Fibroblast of lung (primary cell): ENCODE measurements around the gene CNTFR. TPM values are rescaled to one million over a fixed set of nuclear protein-coding genes. Genes with fewer than 3 reads are reported as not detected.

Experiments used
- DNase-seq, 2 donors: peaks; one replicate each; pipeline versions ENCODE4 v3.0.0 to v3.0.0-alpha.2; 2010; ENCODE audit warnings: low read depth in 2 of 2
- H2AFZ ChIP-seq: 2 replicates; pipeline ENCODE4 v1.5.1; 2012; ENCODE audit warnings: low read length, control low read depth, inconsistent platforms
- H3K27ac ChIP-seq: 2 replicates; pipeline ENCODE4 v1.5.1; 2011; ENCODE audit warnings: low read length, control low read depth; ENCODE audit not compliant: insufficient read depth
- H3K27me3 ChIP-seq: 2 replicates; pipeline ENCODE4 v1.5.1; 2011; ENCODE audit warnings: mild to moderate bottlenecking, low read length; ENCODE audit not compliant: control insufficient read depth, insufficient read depth
- H3K36me3 ChIP-seq: 2 replicates; pipeline ENCODE4 v1.5.1; 2011; ENCODE audit warnings: low read length; ENCODE audit not compliant: control insufficient read depth, insufficient read depth
- H3K4me1 ChIP-seq: 2 replicates; pipeline ENCODE4 v1.5.1; 2011; ENCODE audit warnings: low read length; ENCODE audit not compliant: control insufficient read depth, insufficient read depth; ENCODE audit errors: extremely low read depth
- H3K4me2 ChIP-seq: 2 replicates; pipeline ENCODE4 v1.5.1; 2011; ENCODE audit warnings: low read length, control low read depth; ENCODE audit not compliant: insufficient read depth; ENCODE audit errors: extremely low read depth
- H3K4me3 ChIP-seq, 4 experiments: fragments of 200-600 bp in 1 of 4; sonication (generic) in 1 of 4; replicated peaks in 1 of 4; 2 replicates each; pipeline ENCODE4 v1.5.1; 2011 to 2016; ENCODE audit warnings: low read length in 4 of 4, low read depth in 3 of 4, mild to moderate bottlenecking in 3 of 4, control low read depth in 2 of 4, inconsistent platforms in 1 of 4, mixed read lengths in 1 of 4; ENCODE audit not compliant: insufficient read depth in 1 of 4; ENCODE audit errors: control extremely low read depth in 1 of 4
- H3K79me2 ChIP-seq: 2 replicates; pipeline ENCODE4 v1.5.1; 2012; ENCODE audit warnings: mild to moderate bottlenecking, low read length, inconsistent platforms; ENCODE audit not compliant: control insufficient read depth, insufficient read depth
- H3K9ac ChIP-seq: 2 replicates; pipeline ENCODE4 v1.5.1; 2011; ENCODE audit warnings: mild to moderate bottlenecking, low read length, control low read depth; ENCODE audit not compliant: insufficient read depth
- H3K9me3 ChIP-seq: 2 replicates; pipeline ENCODE4 v1.5.1; 2012; ENCODE audit warnings: low read depth, low read length; ENCODE audit not compliant: control insufficient read depth, insufficient read depth
- H4K20me1 ChIP-seq: 2 replicates; pipeline ENCODE4 v1.5.1; 2011; ENCODE audit warnings: low read length; ENCODE audit not compliant: control insufficient read depth, insufficient read depth; ENCODE audit errors: extremely low read depth
- EZH2 ChIP-seq: IDR thresholded peaks from 2 replicates; pipeline ENCODE4 v1.5.1; 2012; ENCODE audit warnings: low read length, control low read depth, mild to moderate bottlenecking; ENCODE audit errors: missing control alignments
- polyA plus RNA-seq, 2 donors: library from polyadenylated mRNA; depleted of rRNA in 1 of 2; stranded (reverse) in 1 of 2; unstranded in 1 of 2; fragments of >200 nt; gene quantifications; 2 replicates each; pipeline ENCODE4 v1.2.1, GENCODE V29; 2011 to 2012; ENCODE audit warnings: missing spikeins in 1 of 2
- total RNA-seq: library from RNA; depleted of rRNA; stranded (reverse); fragments of >200 nt; gene quantifications from 2 replicates; pipeline ENCODE4 v1.2.1, GENCODE V29; 2014
- TF ChIP-seq, protein P1 (sequence below), 2 donors: IDR thresholded peaks in 1 of 2; conservative IDR thresholded peaks in 1 of 2; 1 replicate in 1 of 2; 2 replicates in 1 of 2; pipeline ENCODE4 v1.5.1; 2011 to 2012; ENCODE audit warnings: low read length in 2 of 2, control low read depth in 1 of 2, inconsistent platforms in 1 of 2, low read depth in 1 of 2, mild to moderate bottlenecking in 1 of 2

The CNTFR gene
- total and polyA plus RNA-seq, 2 donors (not counting 1 experiment from before 2014, with no cell fraction given), result not detected

DNA sequence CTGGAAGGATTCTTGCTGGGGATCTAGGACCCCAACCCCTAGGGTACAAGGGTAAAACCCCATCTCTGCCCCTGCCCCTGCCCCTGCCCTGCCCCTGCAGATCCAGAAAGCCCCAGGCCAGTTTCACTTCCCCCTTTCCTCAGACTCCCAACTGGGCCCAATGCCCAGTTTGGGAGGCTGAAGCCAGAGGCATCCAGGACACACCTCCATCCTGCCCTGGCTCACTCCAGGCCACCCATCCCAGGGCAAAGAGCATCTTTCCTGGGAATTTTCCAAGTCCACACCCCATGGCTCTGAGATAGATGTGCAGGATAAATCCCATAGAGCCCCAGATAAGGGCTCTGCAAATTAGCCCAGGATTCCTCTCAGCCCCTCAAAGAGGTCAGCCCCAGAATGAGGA, 17.4 kb downstream of the CNTFR start:
- H3K27me3 ChIP-seq, result peaks cover 17% of the 10 kb centered on the region
- no peaks in the 10 kb centered on the region for H3K79me2 ChIP-seq
- no peak overlapping the region for H2AFZ ChIP-seq
- H3K9ac ChIP-seq, result no peak overlapping the region
- H3K4me1 ChIP-seq, result no peaks in the 10 kb centered on the region
- H4K20me1 ChIP-seq, result no peaks in the 10 kb centered on the region
- no peak for DNase-seq
- H3K36me3 ChIP-seq, result no peaks in the 10 kb centered on the region
- no peak overlapping the region for H3K4me2 ChIP-seq
- TF ChIP-seq, protein P1, sequence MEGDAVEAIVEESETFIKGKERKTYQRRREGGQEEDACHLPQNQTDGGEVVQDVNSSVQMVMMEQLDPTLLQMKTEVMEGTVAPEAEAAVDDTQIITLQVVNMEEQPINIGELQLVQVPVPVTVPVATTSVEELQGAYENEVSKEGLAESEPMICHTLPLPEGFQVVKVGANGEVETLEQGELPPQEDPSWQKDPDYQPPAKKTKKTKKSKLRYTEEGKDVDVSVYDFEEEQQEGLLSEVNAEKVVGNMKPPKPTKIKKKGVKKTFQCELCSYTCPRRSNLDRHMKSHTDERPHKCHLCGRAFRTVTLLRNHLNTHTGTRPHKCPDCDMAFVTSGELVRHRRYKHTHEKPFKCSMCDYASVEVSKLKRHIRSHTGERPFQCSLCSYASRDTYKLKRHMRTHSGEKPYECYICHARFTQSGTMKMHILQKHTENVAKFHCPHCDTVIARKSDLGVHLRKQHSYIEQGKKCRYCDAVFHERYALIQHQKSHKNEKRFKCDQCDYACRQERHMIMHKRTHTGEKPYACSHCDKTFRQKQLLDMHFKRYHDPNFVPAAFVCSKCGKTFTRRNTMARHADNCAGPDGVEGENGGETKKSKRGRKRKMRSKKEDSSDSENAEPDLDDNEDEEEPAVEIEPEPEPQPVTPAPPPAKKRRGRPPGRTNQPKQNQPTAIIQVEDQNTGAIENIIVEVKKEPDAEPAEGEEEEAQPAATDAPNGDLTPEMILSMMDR (conservative IDR thresholded peaks at IDR 0.05 in 1 of 2, IDR thresholded peaks at IDR 0.05 in 1 of 2; ENCODE audit: low read depth in 1 of 2, low read length in 2 of 2), result no peak
- no peak for TF ChIP-seq EZH2
- no peak overlapping the region for H3K27ac ChIP-seq
- H3K4me3 ChIP-seq, result no peak overlapping the region
- no peaks in the 10 kb centered on the region for H3K9me3 ChIP-seq

DNA sequence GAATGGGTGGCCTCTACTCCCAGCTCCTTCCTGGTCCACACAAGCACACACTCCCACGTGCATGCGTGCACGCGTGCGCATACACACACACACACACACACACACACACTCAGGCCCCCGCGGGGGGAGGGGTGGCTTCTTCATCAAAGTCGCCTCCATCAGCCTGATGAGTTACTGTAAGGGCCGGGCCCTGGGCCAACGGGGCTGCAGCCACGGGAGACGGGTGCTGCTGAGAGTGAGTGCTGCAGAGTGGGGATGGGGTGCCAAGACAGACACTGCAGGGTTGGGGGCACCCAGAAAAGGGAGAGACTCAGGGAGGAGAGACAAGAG, 18.1 kb downstream of the CNTFR start:
- H3K79me2 ChIP-seq, result no peaks in the 10 kb centered on the region
- no peak overlapping the region for H3K4me3 ChIP-seq
- H3K9me3 ChIP-seq, result no peaks in the 10 kb centered on the region
- H3K27ac ChIP-seq, result no peak overlapping the region
- no peak for TF ChIP-seq EZH2
- TF ChIP-seq, protein P1 (conservative IDR thresholded peaks at IDR 0.05 in 1 of 2, IDR thresholded peaks at IDR 0.05 in 1 of 2; ENCODE audit: low read depth in 1 of 2, low read length in 2 of 2), result no peak
- peaks cover 16% of the 10 kb centered on the region for H3K27me3 ChIP-seq
- no peak overlapping the region for H3K9ac ChIP-seq
- H4K20me1 ChIP-seq, result no peaks in the 10 kb centered on the region
- H2AFZ ChIP-seq, result no peak overlapping the region
- no peak overlapping the region for H3K4me2 ChIP-seq
- no peaks in the 10 kb centered on the region for H3K4me1 ChIP-seq
- DNase-seq, result peak in 1 of 2 donors; percentile 8
- H3K36me3 ChIP-seq, result no peaks in the 10 kb centered on the region

DNA sequence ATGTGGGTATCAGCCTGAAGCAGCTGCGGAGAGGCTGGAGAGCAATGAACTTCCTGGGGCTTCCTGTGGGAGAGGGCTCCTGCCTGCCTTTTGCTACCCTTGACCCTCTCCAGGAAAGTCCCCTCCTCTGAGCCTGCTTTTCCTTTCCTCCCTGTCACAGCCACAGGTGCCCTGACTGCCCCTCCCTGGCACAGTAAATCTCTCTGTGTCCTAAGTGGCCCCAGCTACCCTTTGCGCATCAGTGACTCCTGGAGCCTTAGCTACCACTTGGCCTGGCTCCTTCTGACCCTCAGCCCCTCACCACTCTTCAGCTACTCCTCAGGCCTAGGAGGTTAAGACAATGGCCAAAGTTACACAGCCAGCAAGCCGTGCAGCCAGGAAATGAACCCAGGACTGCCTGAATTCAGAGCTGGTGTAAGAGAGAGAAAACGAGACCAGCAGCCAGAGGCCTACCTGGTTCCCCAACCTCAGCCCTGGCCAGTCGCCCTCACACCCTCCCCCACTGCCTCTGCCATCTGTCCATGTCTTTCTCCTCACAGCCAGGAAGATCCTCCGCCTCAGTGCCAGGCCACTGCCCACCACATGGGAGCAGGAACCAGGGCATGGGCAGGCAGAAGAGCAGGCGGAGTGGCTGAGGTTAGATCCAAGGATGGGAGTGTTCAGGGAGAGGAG, 18.6 kb downstream of the CNTFR start:
- peaks cover 16% of the 10 kb centered on the region for H3K27me3 ChIP-seq
- no peak overlapping the region for H2AFZ ChIP-seq
- no peak overlapping the region for H3K4me2 ChIP-seq
- H3K27ac ChIP-seq, result no peak overlapping the region
- no peak for DNase-seq
- no peaks in the 10 kb centered on the region for H3K36me3 ChIP-seq
- no peaks in the 10 kb centered on the region for H3K9me3 ChIP-seq
- H3K79me2 ChIP-seq, result no peaks in the 10 kb centered on the region
- H3K4me1 ChIP-seq, result no peaks in the 10 kb centered on the region
- no peak for TF ChIP-seq EZH2
- TF ChIP-seq, protein P1 (conservative IDR thresholded peaks at IDR 0.05 in 1 of 2, IDR thresholded peaks at IDR 0.05 in 1 of 2; ENCODE audit: low read depth in 1 of 2, low read length in 2 of 2), result no peak
- H3K9ac ChIP-seq, result no peak overlapping the region
- H3K4me3 ChIP-seq, result no peak overlapping the region
- no peaks in the 10 kb centered on the region for H4K20me1 ChIP-seq
